SK-N-SH (cell line): ENCODE measurements around the gene KYAT1. TPM values are rescaled to one million over a fixed set of nuclear protein-coding genes. Genes with fewer than 3 reads are reported as not detected.

Source experiments
- CTCF ChIA-PET: fragments of 300-600, 350-600 bp; formaldehyde crosslinking; extraction: SDS; loops from one replicate; lab custom pipeline; 2021; lab: Yijun Ruan, JAX
- POLR2A ChIA-PET: fragments of 350-600 bp; sonication (Branson Sonifier 250); formaldehyde crosslinking; extraction: SDS; loops from one replicate; lab custom pipeline; 2020; ENCODE audit warnings: antibody characterized with exemption, inconsistent platforms; lab: Yijun Ruan, JAX
- DNase-seq: peaks from one replicate; pipeline ENCODE4 v3.0.0; 2012
- H2AFZ ChIP-seq: fragments of 200-600 bp; sonication (generic); 2 replicates; pipeline ENCODE4 v1.8.1; 2016; ENCODE audit warnings: antibody characterized with exemption, mild to moderate bottlenecking, low read depth
- H3F3A ChIP-seq: fragments of 200-600 bp; sonication (generic); replicated peaks from 2 replicates; pipeline ENCODE3; 2016; ENCODE audit warnings: antibody characterized with exemption, mild to moderate bottlenecking; ENCODE audit not compliant: insufficient read depth
- H3K27ac ChIP-seq, 2 experiments: fragments of 200-500 bp in 1 of 2; fragments of 200-600 bp in 1 of 2; sonication (Bioruptor generic) in 1 of 2; sonication (generic), shearing (Covaris generic) in 1 of 2; 2 replicates each; pipeline versions ENCODE4 v1.5.1 to v1.6.1; 2014 to 2016; ENCODE audit warnings: low read depth in 2 of 2, inconsistent platforms in 1 of 2, low read length in 1 of 2, mild to moderate bottlenecking in 1 of 2, mixed read lengths in 1 of 2
- H3K27me3 ChIP-seq: fragments of 200-600 bp; sonication (generic), shearing (Covaris generic); 2 replicates; pipeline ENCODE4 v1.6.1; 2016; ENCODE audit warnings: mixed run types; ENCODE audit not compliant: insufficient read depth
- H3K36me3 ChIP-seq, 2 experiments: fragments of 200-500 bp in 1 of 2; fragments of 200-600 bp in 1 of 2; sonication (Bioruptor generic) in 1 of 2; sonication (generic) in 1 of 2; replicated peaks in 1 of 2; 2 replicates each; pipeline versions ENCODE3 to v1.5.1; 2014 to 2016; ENCODE audit warnings: low read length in 1 of 2, mild to moderate bottlenecking in 1 of 2; ENCODE audit not compliant: insufficient read depth in 2 of 2, control insufficient read depth in 1 of 2
- H3K4me1 ChIP-seq, 2 experiments: fragments of 200-500 bp in 1 of 2; fragments of 200-600 bp in 1 of 2; sonication (Bioruptor generic) in 1 of 2; sonication (generic), shearing (Covaris generic) in 1 of 2; 2 replicates each; pipeline versions ENCODE4 v1.5.1 to v1.6.1; 2014 to 2016; ENCODE audit warnings: low read depth in 1 of 2, low read length in 1 of 2, mixed run types in 1 of 2; ENCODE audit not compliant: insufficient read depth in 2 of 2, control insufficient read depth in 1 of 2
- H3K4me2 ChIP-seq: fragments of 200-600 bp; sonication (generic), shearing (Covaris generic); 2 replicates; pipeline ENCODE4 v1.6.1; 2017; ENCODE audit warnings: mixed run types
- H3K4me3 ChIP-seq, 2 experiments: fragments of 200-500 bp in 1 of 2; fragments of 200-600 bp in 1 of 2; sonication (Bioruptor generic) in 1 of 2; sonication (generic), shearing (Covaris generic) in 1 of 2; 2 replicates each; pipeline versions ENCODE4 v1.5.1 to v1.8.1; 2014 to 2016; ENCODE audit warnings: low read depth in 2 of 2, inconsistent platforms in 1 of 2, low read length in 1 of 2, mild to moderate bottlenecking in 1 of 2, mixed read lengths in 1 of 2, moderate library complexity in 1 of 2
- H3K79me2 ChIP-seq: fragments of 200-600 bp; sonication (generic); 2 replicates; pipeline ENCODE4 v1.8.1; 2017; ENCODE audit warnings: mild to moderate bottlenecking; ENCODE audit not compliant: insufficient read depth
- H3K9ac ChIP-seq: fragments of 200-600 bp; sonication (generic); 2 replicates; pipeline ENCODE4 v1.6.1; 2017; ENCODE audit warnings: mixed run types
- H3K9me2 ChIP-seq: fragments of 200-600 bp; sonication (generic); 2 replicates; pipeline ENCODE4 v1.6.1; 2017; ENCODE audit warnings: mixed run types
- H3K9me3 ChIP-seq: fragments of 200-600 bp; sonication (generic); 2 replicates; pipeline ENCODE4 v1.6.1; 2017; ENCODE audit warnings: mixed run types, mild to moderate bottlenecking, moderate library complexity
- H4K20me1 ChIP-seq: fragments of 200-600 bp; sonication (generic); 2 replicates; pipeline ENCODE4 v1.6.1; 2017; ENCODE audit warnings: mild to moderate bottlenecking, mixed run types; ENCODE audit not compliant: insufficient read depth
- CHD2 ChIP-seq: fragments of 150-350 bp; IDR thresholded peaks from 2 replicates; pipeline ENCODE4 v1.6.1; 2018; ENCODE audit warnings: low read length; ENCODE audit not compliant: partially characterized antibody
- EP300 ChIP-seq, 2 experiments: IDR thresholded peaks; 2 replicates each; pipeline versions ENCODE4 v1.4.0 to v1.6.1; 2012; ENCODE audit warnings: borderline replicate concordance in 1 of 2, low read depth in 1 of 2, low read length in 1 of 2
- EZH2phosphoT487 ChIP-seq: fragments of 200-600 bp; sonication (generic); IDR thresholded peaks from 2 replicates; pipeline ENCODE4 v1.6.1; 2017; ENCODE audit warnings: low read depth, mixed run types, mild to moderate bottlenecking, antibody characterized with exemption, moderate library complexity, borderline replicate concordance
- FOSL2 ChIP-seq: IDR thresholded peaks from 2 replicates; pipeline ENCODE4 v1.4.0; 2012; ENCODE audit warnings: low read depth, mild to moderate bottlenecking, moderate library complexity, borderline replicate concordance
- GATA2 ChIP-seq: sonication (generic); formaldehyde crosslinking; IDR thresholded peaks from 2 replicates; pipeline ENCODE4 v1.5.0; 2020; ENCODE audit warnings: mild to moderate bottlenecking, missing genetic modification reagents
- JUND ChIP-seq: IDR thresholded peaks from 2 replicates; pipeline ENCODE4 v1.4.0; 2012
- MEF2A ChIP-seq: IDR thresholded peaks from 2 replicates; pipeline ENCODE4 v1.4.0; 2012; ENCODE audit warnings: low read depth, borderline replicate concordance
- MXI1 ChIP-seq: IDR thresholded peaks from 2 replicates; pipeline ENCODE4 v1.6.1; 2012; ENCODE audit warnings: mild to moderate bottlenecking, low read depth, low read length, improper control_type of control experiment
- RAD21 ChIP-seq: IDR thresholded peaks from 2 replicates; pipeline ENCODE4 v1.6.1; 2012; ENCODE audit warnings: mild to moderate bottlenecking, low read length
- RCOR1 ChIP-seq: fragments of 150-350 bp; IDR thresholded peaks from 2 replicates; pipeline ENCODE4 v1.6.1; 2017; ENCODE audit warnings: antibody characterized with exemption, low read length
- RFX5 ChIP-seq: IDR thresholded peaks from 2 replicates; pipeline ENCODE4 v1.6.1; 2012; ENCODE audit warnings: mild to moderate bottlenecking, improper control_type of control experiment, low read length
- RXRA ChIP-seq: IDR thresholded peaks from 2 replicates; pipeline ENCODE4 v1.4.0; 2012; ENCODE audit warnings: low read depth, mild to moderate bottlenecking, borderline replicate concordance
- SMC3 ChIP-seq: IDR thresholded peaks from 2 replicates; pipeline ENCODE4 v1.6.1; 2012; ENCODE audit warnings: low read depth, low read length, improper control_type of control experiment
- TAF1 ChIP-seq: IDR thresholded peaks from 2 replicates; pipeline ENCODE4 v1.6.1; 2012; ENCODE audit warnings: low read depth, mild to moderate bottlenecking, low read length, moderate library complexity, borderline replicate concordance
- WGBS: methylation state at CpG from one replicate; pipeline ENCODE4 v1.1.6; 2017; ENCODE audit warnings: low lambda C conversion rate; 5-methylcytosine and 5-hydroxymethylcytosine counted together
- polyA plus RNA-seq, 3 experiments: library from polyadenylated mRNA; depleted of rRNA; stranded (reverse); fragments of >200 nt; gene quantifications; 2 replicates each; pipeline ENCODE4 v1.2.3, GENCODE V29; 2012
- TF ChIP-seq, protein P1 (sequence below): IDR thresholded peaks from 2 replicates; pipeline ENCODE4 v1.6.1; 2012; ENCODE audit warnings: mild to moderate bottlenecking, low read depth, low read length, moderate library complexity
- TF ChIP-seq, protein P2 (sequence below): fragments of 150-350 bp; IDR thresholded peaks from 2 replicates; pipeline ENCODE4 v1.6.1; 2017; ENCODE audit warnings: antibody characterized with exemption, low read length, low read depth, borderline replicate concordance
- TF ChIP-seq, protein P3 (sequence below): IDR thresholded peaks from 2 replicates; pipeline ENCODE4 v1.4.0; 2012; ENCODE audit warnings: low read depth, borderline replicate concordance
- TF ChIP-seq, protein P4 (sequence below): IDR thresholded peaks from 2 replicates; pipeline ENCODE4; 2012

KYAT1 gene
- polyA plus RNA-seq, 1 of the 3 experiments (the other 2 are of a cell fraction): 9.4 TPM

DNA sequence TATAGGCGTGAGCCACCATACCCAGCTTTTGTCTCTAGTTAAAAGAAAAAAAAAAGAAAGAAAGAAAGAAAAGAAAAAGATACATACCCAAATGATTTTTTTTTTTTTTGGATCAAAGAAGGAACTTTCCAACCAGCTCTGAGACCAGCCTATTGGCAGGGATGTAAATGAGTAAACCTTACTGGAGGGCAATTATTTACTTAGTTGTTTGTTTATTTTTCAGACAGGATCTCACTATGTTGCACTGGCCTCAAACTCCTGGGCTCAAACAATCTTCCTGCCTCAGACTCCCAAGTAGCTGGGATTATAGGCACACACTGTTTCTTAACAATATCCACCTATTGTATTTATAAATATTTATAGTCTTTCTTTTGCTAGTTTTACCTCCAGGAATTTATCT is 41.2 kb downstream of the KYAT1 start:
- H3K4me3 ChIP-seq: no peak overlapping the region
- ChIA-PET CTCF (no interaction called here), POLR2A (no interaction called here)
- H4K20me1 ChIP-seq: no peaks in the 10 kb centered on the region
- no peak for DNase-seq
- H2AFZ ChIP-seq: no peak overlapping the region
- no peaks in the 10 kb centered on the region for H3K79me2 ChIP-seq
- peaks cover 0 to 7% of the 10 kb centered on the region in 2 experiments; a peak in 1 of 4 replicates for H3K4me1 ChIP-seq
- H3K4me2 ChIP-seq: no peak overlapping the region
- H3K27ac ChIP-seq: no peak overlapping the region
- H3K9ac ChIP-seq: no peak overlapping the region
- no peaks in the 10 kb centered on the region for H3K9me2 ChIP-seq
- no peaks in the 10 kb centered on the region for H3K36me3 ChIP-seq
- H3K9me3 ChIP-seq: no peaks in the 10 kb centered on the region
- no peaks in the 10 kb centered on the region for H3K27me3 ChIP-seq
- TF ChIP-seq SMC3: no peak
- TF ChIP-seq RCOR1: no peak
- TF ChIP-seq JUND: no peak
- TF ChIP-seq RFX5: no peak
- TF ChIP-seq, protein P1, sequence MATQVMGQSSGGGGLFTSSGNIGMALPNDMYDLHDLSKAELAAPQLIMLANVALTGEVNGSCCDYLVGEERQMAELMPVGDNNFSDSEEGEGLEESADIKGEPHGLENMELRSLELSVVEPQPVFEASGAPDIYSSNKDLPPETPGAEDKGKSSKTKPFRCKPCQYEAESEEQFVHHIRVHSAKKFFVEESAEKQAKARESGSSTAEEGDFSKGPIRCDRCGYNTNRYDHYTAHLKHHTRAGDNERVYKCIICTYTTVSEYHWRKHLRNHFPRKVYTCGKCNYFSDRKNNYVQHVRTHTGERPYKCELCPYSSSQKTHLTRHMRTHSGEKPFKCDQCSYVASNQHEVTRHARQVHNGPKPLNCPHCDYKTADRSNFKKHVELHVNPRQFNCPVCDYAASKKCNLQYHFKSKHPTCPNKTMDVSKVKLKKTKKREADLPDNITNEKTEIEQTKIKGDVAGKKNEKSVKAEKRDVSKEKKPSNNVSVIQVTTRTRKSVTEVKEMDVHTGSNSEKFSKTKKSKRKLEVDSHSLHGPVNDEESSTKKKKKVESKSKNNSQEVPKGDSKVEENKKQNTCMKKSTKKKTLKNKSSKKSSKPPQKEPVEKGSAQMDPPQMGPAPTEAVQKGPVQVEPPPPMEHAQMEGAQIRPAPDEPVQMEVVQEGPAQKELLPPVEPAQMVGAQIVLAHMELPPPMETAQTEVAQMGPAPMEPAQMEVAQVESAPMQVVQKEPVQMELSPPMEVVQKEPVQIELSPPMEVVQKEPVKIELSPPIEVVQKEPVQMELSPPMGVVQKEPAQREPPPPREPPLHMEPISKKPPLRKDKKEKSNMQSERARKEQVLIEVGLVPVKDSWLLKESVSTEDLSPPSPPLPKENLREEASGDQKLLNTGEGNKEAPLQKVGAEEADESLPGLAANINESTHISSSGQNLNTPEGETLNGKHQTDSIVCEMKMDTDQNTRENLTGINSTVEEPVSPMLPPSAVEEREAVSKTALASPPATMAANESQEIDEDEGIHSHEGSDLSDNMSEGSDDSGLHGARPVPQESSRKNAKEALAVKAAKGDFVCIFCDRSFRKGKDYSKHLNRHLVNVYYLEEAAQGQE: no peak
- TF ChIP-seq TAF1: no peak
- no peak for TF ChIP-seq MXI1
- TF ChIP-seq, protein P2, sequence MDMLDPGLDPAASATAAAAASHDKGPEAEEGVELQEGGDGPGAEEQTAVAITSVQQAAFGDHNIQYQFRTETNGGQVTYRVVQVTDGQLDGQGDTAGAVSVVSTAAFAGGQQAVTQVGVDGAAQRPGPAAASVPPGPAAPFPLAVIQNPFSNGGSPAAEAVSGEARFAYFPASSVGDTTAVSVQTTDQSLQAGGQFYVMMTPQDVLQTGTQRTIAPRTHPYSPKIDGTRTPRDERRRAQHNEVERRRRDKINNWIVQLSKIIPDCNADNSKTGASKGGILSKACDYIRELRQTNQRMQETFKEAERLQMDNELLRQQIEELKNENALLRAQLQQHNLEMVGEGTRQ: no peak
- no peak for TF ChIP-seq MEF2A
- TF ChIP-seq RXRA: no peak
- TF ChIP-seq, protein P3, sequence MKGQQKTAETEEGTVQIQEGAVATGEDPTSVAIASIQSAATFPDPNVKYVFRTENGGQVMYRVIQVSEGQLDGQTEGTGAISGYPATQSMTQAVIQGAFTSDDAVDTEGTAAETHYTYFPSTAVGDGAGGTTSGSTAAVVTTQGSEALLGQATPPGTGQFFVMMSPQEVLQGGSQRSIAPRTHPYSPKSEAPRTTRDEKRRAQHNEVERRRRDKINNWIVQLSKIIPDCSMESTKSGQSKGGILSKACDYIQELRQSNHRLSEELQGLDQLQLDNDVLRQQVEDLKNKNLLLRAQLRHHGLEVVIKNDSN: no peak
- TF ChIP-seq RAD21: no peak
- TF ChIP-seq CHD2: no peak
- TF ChIP-seq, protein P4, sequence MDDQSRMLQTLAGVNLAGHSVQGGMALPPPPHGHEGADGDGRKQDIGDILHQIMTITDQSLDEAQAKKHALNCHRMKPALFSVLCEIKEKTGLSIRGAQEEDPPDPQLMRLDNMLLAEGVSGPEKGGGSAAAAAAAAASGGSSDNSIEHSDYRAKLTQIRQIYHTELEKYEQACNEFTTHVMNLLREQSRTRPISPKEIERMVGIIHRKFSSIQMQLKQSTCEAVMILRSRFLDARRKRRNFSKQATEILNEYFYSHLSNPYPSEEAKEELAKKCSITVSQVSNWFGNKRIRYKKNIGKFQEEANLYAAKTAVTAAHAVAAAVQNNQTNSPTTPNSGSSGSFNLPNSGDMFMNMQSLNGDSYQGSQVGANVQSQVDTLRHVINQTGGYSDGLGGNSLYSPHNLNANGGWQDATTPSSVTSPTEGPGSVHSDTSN: no peak
- TF ChIP-seq GATA2: no peak
- no peak for TF ChIP-seq FOSL2
- no peak for TF ChIP-seq EZH2phosphoT487
- TF ChIP-seq EP300 (IDR thresholded peaks at IDR 0.05; ENCODE audit: borderline replicate concordance in 1 of 2, low read depth in 1 of 2, low read length in 1 of 2): no peak
- 90% methylated on average over 1 of the region's 1 CpG for WGBS
- H3F3A ChIP-seq: no peaks in the 10 kb centered on the region
